ENCODE results near the gene SLC49A3.
"Not testable (repeated sequence)": the region's sequence is repeated elsewhere in the genome, so short reads cannot be mapped to it uniquely, and the experiment has no call there.

The SLC49A3 gene

GRCh38 chr4:688854-689681, at the start of gene SLC49A3:
TSS of gene SLC49A3 (minus strand) at chr4:689151. CDS start at chr4:689127, 24 bp downstream.
- H3K4me3 ChIP-seq: no peak within 1 kb of the TSS

GRCh38 chr4:736561-736960, 47.6 kb upstream of the SLC49A3 start:
- H3K9me3 ChIP-seq; H3K4me1 ChIP-seq; DNase-seq (ENCODE audit: low spot score in 2 of 2); H3K4me3 ChIP-seq; in situ Hi-C loops (cut with MboI; ENCODE audit: low sequenced_read_pairs); H3K27me3 ChIP-seq (ENCODE audit: low read depth): not testable (repeated sequence)
- H3K36me3 ChIP-seq (replicated peaks): peaks cover 56% of the 10 kb centered on the region

More at GRCh38 chr4:688854-689681, at the start of gene SLC49A3:
- no peaks in the 10 kb centered on the region for H3K36me3 ChIP-seq (replicated peaks)
- peaks cover 21% of the 10 kb centered on the region for H3K4me1 ChIP-seq
- no peaks in the 10 kb centered on the region; the same call in 1 of the 2 replicates for H3K9me3 ChIP-seq
- no peaks in the 10 kb centered on the region for H3K27me3 ChIP-seq (ENCODE audit: low read depth)
- in situ Hi-C loops (cut with MboI; ENCODE audit: low sequenced_read_pairs): no loop called here
- no peak for DNase-seq (ENCODE audit: low spot score in 2 of 2)

- Histone ChIP-seq H3K9me3 (no peaks in the 10 kb centered on the region), H3K27me3 (ENCODE audit: low read depth) (no peaks in the 10 kb centered on the region), H3K36me3 (replicated peaks) (peaks cover 62% of the 10 kb centered on the region), H3K4me3 (no peak overlapping the region), H3K4me1 (no peaks in the 10 kb centered on the region)
- in situ Hi-C loops (cut with MboI; ENCODE audit: low sequenced_read_pairs): no loop called here
- no peak for DNase-seq (ENCODE audit: low spot score in 2 of 2)
Measured at GRCh38 chr4:735583-735982, 46.6 kb upstream of the SLC49A3 start.

GRCh38 chr4:734951-735350, 46.0 kb upstream of the SLC49A3 start:
- H3K27me3 ChIP-seq (ENCODE audit: low read depth): no peaks in the 10 kb centered on the region
- no peaks in the 10 kb centered on the region for H3K9me3 ChIP-seq
- H3K4me1 ChIP-seq: no peaks in the 10 kb centered on the region
- H3K4me3 ChIP-seq: no peak overlapping the region
- DNase-seq (ENCODE audit: low spot score in 2 of 2): no peak
- in situ Hi-C loops (cut with MboI; ENCODE audit: low sequenced_read_pairs): no loop called here
- H3K36me3 ChIP-seq (replicated peaks): peaks cover 60% of the 10 kb centered on the region

GRCh38 chr4:734075-734474, 45.1 kb upstream of the SLC49A3 start:
- Histone ChIP-seq H3K9me3 (no peaks in the 10 kb centered on the region), H3K36me3 (replicated peaks) (peaks cover 58% of the 10 kb centered on the region), H3K27me3 (ENCODE audit: low read depth) (no peaks in the 10 kb centered on the region), H3K4me3 (no peak overlapping the region), H3K4me1 (no peaks in the 10 kb centered on the region)
- no peak for DNase-seq (ENCODE audit: low spot score in 2 of 2)
- in situ Hi-C loops (cut with MboI; ENCODE audit: low sequenced_read_pairs): no loop called here

GRCh38 chr4:733631-733980, 44.7 kb upstream of the SLC49A3 start:
- in situ Hi-C loops (cut with MboI; ENCODE audit: low sequenced_read_pairs): no loop called here
- Histone ChIP-seq H3K4me3 (no peak overlapping the region), H3K27me3 (ENCODE audit: low read depth) (no peaks in the 10 kb centered on the region), H3K4me1 (no peaks in the 10 kb centered on the region), H3K9me3 (no peaks in the 10 kb centered on the region), H3K36me3 (replicated peaks) (peaks cover 58% of the 10 kb centered on the region)
- no peak for DNase-seq (ENCODE audit: low spot score in 2 of 2)

- no peak for DNase-seq (ENCODE audit: low spot score in 2 of 2)
- Histone ChIP-seq H3K4me1 (no peaks in the 10 kb centered on the region), H3K27me3 (ENCODE audit: low read depth) (no peaks in the 10 kb centered on the region), H3K4me3 (no peak overlapping the region), H3K36me3 (replicated peaks) (peaks cover 55% of the 10 kb centered on the region), H3K9me3 (no peaks in the 10 kb centered on the region)
- in situ Hi-C loops (cut with MboI; ENCODE audit: low sequenced_read_pairs): no loop called here
Measured at GRCh38 chr4:732911-733630, 44.1 kb upstream of the SLC49A3 start.

- in situ Hi-C loops (cut with MboI; ENCODE audit: low sequenced_read_pairs): no loop called here
Measured at GRCh38 chr4:732486-732885, 43.5 kb upstream of the SLC49A3 start.

GRCh38 chr4:731954-732353, 43.0 kb upstream of the SLC49A3 start:
- H3K4me3 ChIP-seq; in situ Hi-C loops (cut with MboI; ENCODE audit: low sequenced_read_pairs); H3K4me1 ChIP-seq; H3K27me3 ChIP-seq (ENCODE audit: low read depth); DNase-seq (ENCODE audit: low spot score in 2 of 2); H3K9me3 ChIP-seq: not testable (repeated sequence)
- peaks cover 45% of the 10 kb centered on the region for H3K36me3 ChIP-seq (replicated peaks)

More at GRCh38 chr4:732486-732885, 43.5 kb upstream of the SLC49A3 start:
- no peak for DNase-seq (ENCODE audit: low spot score in 2 of 2)
- no peaks in the 10 kb centered on the region for H3K9me3 ChIP-seq
- H3K4me1 ChIP-seq: no peaks in the 10 kb centered on the region
- H3K4me3 ChIP-seq: no peak overlapping the region
- H3K27me3 ChIP-seq (ENCODE audit: low read depth): no peaks in the 10 kb centered on the region
- H3K36me3 ChIP-seq (replicated peaks): peaks cover 49% of the 10 kb centered on the region

- in situ Hi-C loops (cut with MboI; ENCODE audit: low sequenced_read_pairs); H3K4me1 ChIP-seq; DNase-seq (ENCODE audit: low spot score in 2 of 2); H3K9me3 ChIP-seq; H3K27me3 ChIP-seq (ENCODE audit: low read depth); H3K4me3 ChIP-seq: not testable (repeated sequence)
- peaks cover 45% of the 10 kb centered on the region for H3K36me3 ChIP-seq (replicated peaks)
Measured at GRCh38 chr4:730946-731904, 42.3 kb upstream of the SLC49A3 start.

- in situ Hi-C loops (cut with MboI; ENCODE audit: low sequenced_read_pairs): no loop called here
- Histone ChIP-seq H3K36me3 (replicated peaks) (peaks cover 38% of the 10 kb centered on the region), H3K9me3 (no peaks in the 10 kb centered on the region), H3K4me3 (no peak overlapping the region), H3K27me3 (ENCODE audit: low read depth) (no peaks in the 10 kb centered on the region), H3K4me1 (no peaks in the 10 kb centered on the region; the same call in 1 of the 2 replicates)
- no peak for DNase-seq (ENCODE audit: low spot score in 2 of 2)
Measured at GRCh38 chr4:730511-730910, 41.6 kb upstream of the SLC49A3 start.

GRCh38 chr4:729336-730315, 40.7 kb upstream of the SLC49A3 start:
- in situ Hi-C loops (cut with MboI; ENCODE audit: low sequenced_read_pairs): no loop called here
- no peaks in the 10 kb centered on the region; the same call in 1 of the 2 replicates for H3K4me1 ChIP-seq
- no peak overlapping the region for H3K4me3 ChIP-seq
- no peak for DNase-seq (ENCODE audit: low spot score in 2 of 2)
- H3K27me3 ChIP-seq (ENCODE audit: low read depth): no peaks in the 10 kb centered on the region
- no peaks in the 10 kb centered on the region for H3K9me3 ChIP-seq
- peaks cover 30% of the 10 kb centered on the region for H3K36me3 ChIP-seq (replicated peaks)
